HepG2 (cell line): ENCODE measurements around the gene SPPL3. TPM values are rescaled to one million over a fixed set of nuclear protein-coding genes. Genes with fewer than 3 reads are reported as not detected.

ENCODE experiments used
- ATAC-seq: fragments of 200-7000 bp; cut with Tn5 transposase; 3 replicates; pipeline ENCODE4 v1.9.1; 2020; ENCODE audit warnings: mild to moderate bottlenecking, moderate library complexity
- BruUV-seq: library from RNA; stranded (reverse); fragments of 400-500 nt; replicated peaks from 2 replicates; lab custom pipeline; 2021; lab: Mats Ljungman, UMichigan
- CTCF ChIA-PET: fragments of 300-600 bp; formaldehyde crosslinking; extraction: SDS; loops from one replicate; lab custom pipeline; 2021; ENCODE audit warnings: low total read pairs, inconsistent platforms, low intra/inter-chr PET ratio; lab: Yijun Ruan, JAX
- POLR2A ChIA-PET: fragments of 350-600 bp; sonication (Branson Sonifier 250); formaldehyde crosslinking; loops from one replicate; lab custom pipeline; 2020; ENCODE audit warnings: antibody characterized with exemption, inconsistent platforms; lab: Yijun Ruan, JAX
- DNase-seq: peaks from one replicate; pipeline ENCODE4 v3.0.0-alpha.2; 2015; ENCODE audit warnings: low spot score
- FAIRE-seq: peaks from 3 replicates; lab custom pipeline; 2011; peaks lifted over from hg19 to GRCh38; lab: Jason Lieb, UNC
- H2AFZ ChIP-seq: one replicate; pipeline ENCODE4 v1.6.1; 2011; ENCODE audit warnings: low read length, inconsistent platforms
- H3K27ac ChIP-seq: fragments of 300-600 bp; 3 replicates; pipeline ENCODE4 v1.8.0; 2011; ENCODE audit warnings: mixed run types, mild to moderate bottlenecking, mixed read lengths, low read length, inconsistent platforms; ENCODE audit not compliant: insufficient read depth; ENCODE audit errors: extremely low read length
- H3K27me3 ChIP-seq, 2 experiments: fragments of 200-600 bp in 1 of 2; 2 replicates in 1 of 2; 3 replicates in 1 of 2; pipeline versions ENCODE4 v1.6.0 to v1.8.0; 2011; ENCODE audit warnings: low read length in 2 of 2, mild to moderate bottlenecking in 2 of 2, moderate library complexity in 2 of 2, inconsistent platforms in 1 of 2; ENCODE audit not compliant: insufficient read depth in 2 of 2, control insufficient read depth in 1 of 2
- H3K36me3 ChIP-seq, 2 experiments: fragments of 200-600 bp in 1 of 2; replicated peaks in 1 of 2; 2 replicates in 1 of 2; 3 replicates in 1 of 2; pipeline versions ENCODE4 v1.5.1 to v1.8.0; 2011; ENCODE audit warnings: low read length in 2 of 2, inconsistent platforms in 1 of 2; ENCODE audit not compliant: insufficient read depth in 2 of 2, control insufficient read depth in 1 of 2
- H3K4me1 ChIP-seq: 2 replicates; pipeline ENCODE4 v1.5.1; 2012; ENCODE audit warnings: low read length, inconsistent platforms; ENCODE audit not compliant: insufficient read depth
- H3K4me2 ChIP-seq: 2 replicates; pipeline ENCODE4 v1.6.0; 2011; ENCODE audit warnings: low read depth, low read length, inconsistent platforms
- H3K4me3 ChIP-seq, 3 experiments: fragments of 200-600 bp in 1 of 3; sonication (generic), shearing (Covaris generic) in 1 of 3; replicated peaks in 1 of 3; 2 replicates each; pipeline ENCODE4 v1.5.1; 2011 to 2016; ENCODE audit warnings: low read length in 3 of 3, inconsistent platforms in 2 of 3, low read depth in 2 of 3, mild to moderate bottlenecking in 2 of 3, control low read depth in 1 of 3, mixed read lengths in 1 of 3; ENCODE audit not compliant: insufficient read depth in 1 of 3
- H3K79me2 ChIP-seq: one replicate; pipeline ENCODE4 v1.6.1; 2011; ENCODE audit warnings: low read length, inconsistent platforms; ENCODE audit not compliant: insufficient read depth
- H3K9ac ChIP-seq: 2 replicates; pipeline ENCODE4 v1.6.0; 2011; ENCODE audit warnings: mild to moderate bottlenecking, low read depth, low read length, inconsistent platforms; ENCODE audit not compliant: insufficient read depth
- H3K9me3 ChIP-seq: 2 replicates; pipeline ENCODE4 v1.5.1; 2012; ENCODE audit warnings: mild to moderate bottlenecking, low read length
- H4K20me1 ChIP-seq: 2 replicates; pipeline ENCODE4 v1.6.0; 2011; ENCODE audit warnings: inconsistent platforms, mild to moderate bottlenecking, low read length, moderate library complexity; ENCODE audit not compliant: insufficient read depth
- BCL3 ChIP-seq: sonication (generic); formaldehyde crosslinking; IDR thresholded peaks from 2 replicates; pipeline ENCODE4 v1.5.1; 2020; ENCODE audit warnings: mild to moderate bottlenecking, missing genetic modification reagents, moderate library complexity
- FOXK1 ChIP-seq: sonication (generic); formaldehyde crosslinking; IDR thresholded peaks from 2 replicates; pipeline ENCODE4 v1.4.0; 2020; ENCODE audit warnings: low read depth, missing genetic modification reagents, borderline replicate concordance
- HDAC1 ChIP-seq: sonication (generic); formaldehyde crosslinking; IDR thresholded peaks from 2 replicates; pipeline ENCODE4 v1.5.1; 2020; ENCODE audit warnings: mild to moderate bottlenecking, missing genetic modification reagents
- HNRNPLL ChIP-seq: fragments of 200-400 bp; formaldehyde crosslinking; IDR thresholded peaks from 2 replicates; pipeline ENCODE4 v1.6.1; 2017; ENCODE audit warnings: mild to moderate bottlenecking, low read depth, low read length; ENCODE audit not compliant: poor library complexity, severe bottlenecking
- HOXA3 ChIP-seq: sonication (generic); formaldehyde crosslinking; IDR thresholded peaks from 2 replicates; pipeline ENCODE4 v1.5.0; 2020; ENCODE audit warnings: missing genetic modification reagents
- SMYD3 ChIP-seq: sonication (generic); formaldehyde crosslinking; IDR thresholded peaks from 2 replicates; pipeline ENCODE4 v1.8.1; 2023; ENCODE audit warnings: mild to moderate bottlenecking, missing genetic modification reagents
- TCF7L2 ChIP-seq: IDR thresholded peaks from 2 replicates; pipeline ENCODE4 v1.6.1; 2011; ENCODE audit warnings: mild to moderate bottlenecking, low read depth, low read length, moderate library complexity
- TOE1 ChIP-seq: sonication (generic); formaldehyde crosslinking; IDR thresholded peaks from 2 replicates; pipeline ENCODE4 v1.4.0; 2020; ENCODE audit warnings: mild to moderate bottlenecking, missing genetic modification reagents
- ZBTB20 ChIP-seq: sonication (generic); formaldehyde crosslinking; IDR thresholded peaks from 2 replicates; pipeline ENCODE4 v1.8.1; 2023; ENCODE audit warnings: missing genetic modification reagents, low read depth, mild to moderate bottlenecking, borderline replicate concordance
- ZFP37 ChIP-seq: sonication (generic); formaldehyde crosslinking; IDR thresholded peaks from 2 replicates; pipeline ENCODE4 v1.4.0; 2020; ENCODE audit warnings: missing genetic modification reagents, borderline replicate concordance
- ZNF441 ChIP-seq: sonication (generic); formaldehyde crosslinking; IDR thresholded peaks from 2 replicates; pipeline ENCODE4 v1.7.0; 2021; ENCODE audit warnings: missing genetic modification reagents, borderline replicate concordance
- ZNF576 ChIP-seq: sonication (generic); formaldehyde crosslinking; IDR thresholded peaks from 2 replicates; pipeline ENCODE4 v1.4.0; 2020; ENCODE audit warnings: mild to moderate bottlenecking, missing genetic modification reagents
- ZNF768 ChIP-seq: sonication (generic); formaldehyde crosslinking; IDR thresholded peaks from 2 replicates; pipeline ENCODE4 v1.4.0; 2020; ENCODE audit warnings: missing genetic modification reagents
- WGBS: methylation state at CpG from one replicate; pipeline ENCODE4 v1.1.6; 2017; ENCODE audit warnings: low lambda C conversion rate; 5-methylcytosine and 5-hydroxymethylcytosine counted together
- in situ Hi-C: cut with HindIII; loops from 2 replicates; pipeline ENCODE4 v1.10.0; 2017; ENCODE audit warnings: low pct_unique_long_range_greater_than_20kb; ENCODE audit not compliant: extremely low pct_ligation_motif_present
- intact Hi-C: fragments of 100-400 bp; cut with micrococcal nuclease; formaldehyde crosslinking; loops from one replicate; pipeline ENCODE4 v1.10.0; 2022; ENCODE audit not compliant: unreplicated experiment
- polyA plus RNA-seq, 8 experiments: library from polyadenylated mRNA; depleted of rRNA in 3 of 8; stranded (reverse) in 7 of 8; unstranded in 1 of 8; fragments of >200 nt; fragmentation: Illumina TruSeq in 4 of 8; extraction: Trizol in 4 of 8; gene quantifications; 2 replicates each; pipeline versions ENCODE4 v1.2.1 to v1.2.3, GENCODE V29; 2011 to 2016; ENCODE audit warnings: low read depth in 4 of 8, missing spikeins in 1 of 8, mixed read lengths in 1 of 8; ENCODE audit not compliant: insufficient read depth in 1 of 8
- total RNA-seq, 5 experiments: library from RNA; depleted of rRNA; stranded (reverse); fragments of >200 nt; fragmentation: Illumina TruSeq; extraction: Trizol; gene quantifications; 2 replicates each; pipeline ENCODE4 v1.2.3, GENCODE V29; 2016; ENCODE audit warnings: low read depth in 1 of 5

The SPPL3 gene
- total and polyA plus RNA-seq, 2 of the 13 experiments (the other 11 are each of a cell fraction or from before 2014, with no cell fraction given) = 8.9 to 9.1 TPM

- POLR2A ChIA-PET = no interaction called here
- DNase-seq = no peak
- 0 out of 5 replicates have a peak, but pooled peaks cover 0 to 2% of the 10 kb centered on the region in 2 experiments for H3K36me3 ChIP-seq
- H4K20me1 ChIP-seq = peaks cover 22% of the 10 kb centered on the region
- CTCF ChIA-PET = no interaction called here
- H2AFZ ChIP-seq = no peak overlapping the region
- WGBS = 86% methylated on average over 2 of the region's 2 CpGs
- in situ Hi-C loops = no loop called here
- TF ChIP-seq ZBTB20 (CRISPR knock-in tag) (no peak), TCF7L2 (no peak), HOXA3 (CRISPR knock-in tag) (no peak), ZNF576 (CRISPR knock-in tag) (no peak), SMYD3 (CRISPR knock-in tag) (no peak), BCL3 (CRISPR knock-in tag) (no peak), HNRNPLL (no peak), ZFP37 (CRISPR knock-in tag) (no peak), ZNF441 (CRISPR knock-in tag) (no peak), HDAC1 (CRISPR knock-in tag) (no peak), TOE1 (CRISPR knock-in tag) (no peak), ZNF768 (no peak), FOXK1 (no peak)
- TF ChIP-seq, all 625 proteins: peak for 0
- no peaks in the 10 kb centered on the region for H3K9me3 ChIP-seq
- ATAC-seq (no peak), FAIRE-seq (no peak)
- H3K27me3 ChIP-seq = no peaks in the 10 kb centered on the region
- no peak overlapping the region for H3K4me3 ChIP-seq
- no TSS peak for BruUV-seq
- H3K4me2 ChIP-seq = no peak overlapping the region
- peaks cover 14% of the 10 kb centered on the region for H3K79me2 ChIP-seq
- intact Hi-C loops = no loop called here
- peaks cover 29% of the 10 kb centered on the region for H3K4me1 ChIP-seq
- no peak overlapping the region for H3K9ac ChIP-seq
- no peak overlapping the region for H3K27ac ChIP-seq
Observed at GRCh38 chr12:120831648-120832267, 72.4 kb downstream of the SPPL3 start.
